ENCODE results near the gene PMEPA1.

Gene PMEPA1

GRCh38 chr20:57693002-57693582 lies 16.7 kb downstream of the PMEPA1 start:
- no peak for DNase-seq

DNA sequence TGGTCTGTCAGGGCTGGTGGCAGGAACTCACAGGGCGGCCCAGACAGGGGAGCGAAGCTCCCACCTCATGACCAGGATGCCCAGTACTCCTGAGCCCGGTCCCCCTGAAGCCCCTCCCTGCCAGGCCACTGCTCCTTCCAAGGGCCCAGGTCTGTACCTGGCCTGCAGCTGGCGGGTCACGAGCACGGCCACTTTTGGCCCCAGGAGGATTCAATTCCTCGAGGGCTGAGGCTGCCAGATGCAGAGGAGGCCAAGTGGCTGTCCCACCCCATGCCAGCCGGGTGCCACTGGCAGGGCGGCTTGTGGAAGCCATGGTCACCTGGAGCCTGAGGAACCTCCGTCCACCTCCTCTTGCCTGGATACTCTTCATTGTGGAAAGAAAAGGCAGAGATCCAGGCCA lies 17.4 kb downstream of the PMEPA1 start:
- no peak for DNase-seq

DNA sequence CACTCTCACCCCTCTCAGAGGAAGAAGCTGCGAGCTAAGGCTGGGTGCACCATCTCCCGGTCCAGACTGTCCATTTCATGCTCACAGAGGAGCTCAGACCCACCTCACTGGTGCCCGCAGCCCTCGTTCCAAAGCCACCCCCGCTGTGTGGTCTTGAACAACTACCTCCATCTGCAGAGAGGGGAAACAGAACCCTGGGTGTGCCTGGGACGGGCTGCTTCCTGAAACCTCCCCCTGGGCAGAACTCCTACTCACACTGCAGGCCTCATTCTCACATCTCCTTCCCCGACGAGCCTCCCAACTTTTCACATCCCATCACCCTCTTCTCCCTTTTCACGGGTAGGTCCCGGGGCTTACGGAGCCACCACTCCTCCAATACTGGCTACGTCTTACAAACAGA lies 18.1 kb downstream of the PMEPA1 start:
- DNase-seq = no peak

DNA sequence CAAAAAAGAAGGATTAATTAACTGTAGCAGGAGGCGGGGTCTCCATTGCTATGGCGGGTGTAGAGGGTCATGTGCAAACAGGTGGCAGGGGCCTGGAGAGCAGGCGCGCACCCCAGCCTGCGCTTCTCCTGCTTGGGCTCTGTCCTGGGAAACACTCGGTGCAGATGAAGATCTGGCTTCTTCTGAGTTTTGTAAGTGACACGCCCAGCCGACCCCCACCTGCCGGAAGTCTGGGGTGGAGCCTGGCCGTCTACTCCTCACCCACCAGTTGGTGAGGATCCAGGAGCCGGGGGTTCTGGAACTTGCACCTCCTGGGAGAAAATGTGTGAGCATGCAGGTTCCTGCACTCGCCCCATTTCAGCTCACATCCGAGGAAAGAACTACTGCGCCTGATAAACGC lies 19.3 kb downstream of the PMEPA1 start:
- no peak for DNase-seq

GRCh38 chr20:57689745-57690481 lies 19.9 kb downstream of the PMEPA1 start:
- DNase-seq = no peak

- no peak for DNase-seq
Observed at GRCh38 chr20:57688864-57689263, 21.0 kb downstream of the PMEPA1 start.

GRCh38 chr20:57688295-57688694 lies 21.5 kb downstream of the PMEPA1 start:
- no peak for DNase-seq

GRCh38 chr20:57686931-57687652 lies 22.7 kb downstream of the PMEPA1 start:
- DNase-seq = no peak

DNA sequence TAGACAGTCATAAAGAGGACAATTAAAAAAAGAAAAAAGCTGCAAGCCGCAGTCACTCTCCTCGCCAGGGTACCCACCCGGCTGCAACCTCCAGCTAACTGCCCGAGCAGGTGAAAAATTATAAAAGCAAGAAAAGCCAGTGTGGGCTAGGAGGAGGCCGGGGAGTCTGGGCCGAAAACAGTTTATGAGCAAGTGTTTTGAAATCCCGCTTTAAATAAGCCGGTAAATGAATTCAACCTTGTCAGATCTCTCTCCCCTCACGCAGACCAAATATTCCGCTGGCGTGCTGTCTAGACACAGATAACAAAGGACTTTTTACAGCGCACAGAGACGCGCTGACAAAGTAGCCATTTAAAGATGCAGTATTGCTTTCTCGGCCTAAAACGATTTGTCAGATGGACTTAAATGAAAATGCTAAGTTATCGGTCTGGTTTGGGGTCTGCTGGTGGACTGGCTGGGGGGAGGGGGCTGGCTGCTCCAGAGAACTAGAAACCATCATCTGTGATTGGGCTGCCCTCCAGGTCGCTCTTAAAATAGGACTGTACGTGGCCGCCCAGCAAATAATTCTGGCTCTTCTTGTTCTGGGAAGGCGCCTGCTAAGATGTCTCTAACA lies 24.6 kb downstream of the PMEPA1 start:
- DNase-seq = no peak

- DNase-seq = no peak
Observed at GRCh38 chr20:57684808-57685140, 25.0 kb downstream of the PMEPA1 start.

DNA sequence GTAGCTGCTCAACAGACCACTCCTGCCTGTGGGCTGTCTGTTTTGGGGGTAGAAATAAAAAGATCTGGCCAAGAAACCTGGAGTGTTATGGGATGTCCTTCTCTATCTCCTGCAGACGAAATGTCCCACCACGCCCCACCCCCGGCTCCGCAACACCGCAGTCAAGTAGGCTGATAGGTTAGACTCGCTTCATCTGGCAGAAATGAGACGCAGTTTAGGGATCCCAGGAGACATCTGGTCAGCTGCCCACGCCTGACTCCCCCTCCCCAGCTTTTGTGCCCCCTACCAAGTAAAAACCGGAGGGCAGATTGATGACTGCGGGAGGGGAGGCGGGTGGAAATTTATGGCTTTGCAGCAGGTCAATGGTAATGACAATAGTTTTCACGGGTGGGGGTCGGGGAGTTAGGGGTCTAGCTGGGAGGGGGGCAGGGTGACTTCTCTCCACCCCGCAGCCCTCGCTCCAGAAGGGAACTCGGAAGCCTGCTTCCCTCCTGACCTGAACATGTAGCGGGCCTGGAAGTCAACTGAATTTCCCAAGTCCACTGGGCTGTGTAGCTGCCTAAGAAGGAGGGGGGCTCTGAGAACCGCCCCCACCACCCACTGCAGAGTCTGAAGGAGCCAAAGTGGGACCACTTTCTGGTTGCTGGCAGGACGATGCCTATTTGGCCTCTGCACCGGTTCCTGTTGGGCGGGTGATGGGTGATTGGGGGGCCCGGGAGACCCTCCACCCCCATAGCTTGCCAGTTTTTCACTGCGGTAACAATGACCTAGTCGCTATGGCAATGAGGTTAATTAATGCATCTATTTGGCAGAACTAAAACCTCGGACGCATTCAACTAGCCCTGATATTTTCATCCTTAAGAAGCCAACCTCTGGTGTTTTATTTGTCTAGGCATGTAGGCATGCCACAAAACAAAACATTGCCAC lies 25.7 kb downstream of the PMEPA1 start:
- DNase-seq = no peak

GRCh38 chr20:57683287-57683686 lies 26.5 kb downstream of the PMEPA1 start:
- DNase-seq = no peak

- no peak for DNase-seq
Observed at GRCh38 chr20:57682184-57683101, 27.4 kb downstream of the PMEPA1 start.

DNA sequence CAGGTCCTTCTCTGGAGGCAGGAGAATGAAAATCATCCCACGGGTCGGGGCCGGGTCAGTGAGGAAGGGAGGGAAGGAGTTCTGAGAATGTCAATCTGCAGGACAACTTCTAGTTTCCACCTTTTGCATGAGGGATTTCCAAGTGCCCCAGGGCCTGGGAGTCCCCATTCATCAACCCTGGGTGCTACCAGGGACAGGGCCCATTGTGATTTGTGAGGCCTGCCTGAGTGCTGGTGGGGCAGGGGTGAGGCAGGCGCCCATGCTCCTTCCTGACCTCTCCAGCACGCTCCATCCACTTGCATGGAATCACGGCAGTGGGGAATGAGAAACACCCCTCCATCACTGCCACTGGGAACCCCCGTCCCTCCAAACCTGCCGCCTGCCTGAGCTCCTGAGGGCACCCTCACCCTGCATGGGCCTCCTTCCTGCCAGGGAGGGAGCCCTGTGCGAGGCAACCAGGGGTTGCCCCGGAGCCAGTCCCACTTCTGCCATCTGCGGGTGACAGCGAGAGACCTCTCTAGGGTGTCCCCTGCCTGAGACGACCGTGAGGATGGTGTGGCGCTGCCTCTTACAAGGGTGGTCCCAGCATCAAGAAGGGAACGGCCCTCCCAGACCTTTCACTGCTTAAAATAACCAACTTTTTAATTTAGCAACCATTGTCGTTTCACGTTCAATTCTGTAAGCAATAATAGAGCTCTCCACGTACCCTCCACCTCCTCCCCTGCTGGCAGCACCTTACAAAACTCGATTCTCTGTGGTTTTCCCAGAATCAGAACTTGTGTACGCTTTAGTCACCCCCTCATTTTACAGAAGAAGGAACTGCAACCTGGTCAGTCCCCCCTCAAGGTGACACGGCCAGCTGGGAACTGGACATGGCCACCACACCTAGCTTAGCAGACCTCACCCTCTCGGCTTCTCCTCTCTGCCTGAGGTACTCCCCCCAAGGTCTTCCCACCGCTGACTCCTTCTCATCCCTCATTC lies 28.6 kb downstream of the PMEPA1 start:
- no peak for DNase-seq

- DNase-seq = no peak
Observed at GRCh38 chr20:57680131-57680716, 29.6 kb downstream of the PMEPA1 start.

GRCh38 chr20:57679113-57679512 lies 30.7 kb downstream of the PMEPA1 start:
- DNase-seq = no peak

DNA sequence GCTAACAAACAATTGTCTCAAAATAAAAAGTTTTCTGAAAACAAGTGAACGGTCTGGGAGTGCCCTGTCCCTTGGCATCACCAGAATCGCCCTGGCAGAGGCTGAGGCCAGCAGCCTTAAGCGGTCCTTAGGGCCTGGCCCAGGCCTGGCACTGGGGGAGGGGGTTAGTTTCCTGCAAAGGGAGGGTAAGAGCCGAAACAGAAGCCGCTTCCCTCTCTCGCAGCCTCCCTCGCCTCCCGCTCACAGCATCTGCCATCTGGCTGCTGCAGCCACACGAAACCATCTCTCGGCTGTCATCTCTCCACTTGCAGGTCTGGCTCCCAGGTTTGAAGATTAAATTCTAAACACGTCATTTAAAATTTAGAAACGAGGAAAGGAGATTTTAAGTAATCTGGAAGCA lies 31.5 kb downstream of the PMEPA1 start:
- DNase-seq = no peak

- no peak for DNase-seq
Observed at GRCh38 chr20:57677584-57677982, 32.2 kb downstream of the PMEPA1 start.

GRCh38 chr20:57676589-57677583 lies 32.9 kb downstream of the PMEPA1 start:
- DNase-seq = no peak
